HUDEP-2 (cell line): ENCODE data around the gene COL4A3.

Experiments
- DNase-seq, 76 experiments: peaks; one replicate each; lab custom pipeline; 2025; ENCODE audit not compliant: unreplicated experiment in 76 of 76; lab: John Stamatoyannopoulos, UW

COL4A3 gene

GRCh38 chr2:227280895-227281294 is 116.5 kb downstream of the COL4A3 start:
- no peak for DNase-seq

GRCh38 chr2:227285741-227286236 is 121.4 kb downstream of the COL4A3 start:
- no peak for DNase-seq

- DNase-seq: no peak
These were observed 123.3 kb downstream of the COL4A3 start for GRCh38 chr2:227287771-227288170.

- no peak for DNase-seq
These were observed 127.9 kb downstream of the COL4A3 start for GRCh38 chr2:227292314-227292713.

- DNase-seq: no peak
These were observed 129.1 kb downstream of the COL4A3 start for GRCh38 chr2:227293531-227293930.

GRCh38 chr2:227295806-227296205 is 131.4 kb downstream of the COL4A3 start:
- no peak for DNase-seq

- DNase-seq: no peak
These were observed 132.4 kb downstream of the COL4A3 start for GRCh38 chr2:227296671-227297405.

- no peak for DNase-seq
These were observed 137.1 kb downstream of the COL4A3 start for GRCh38 chr2:227301523-227301922.

GRCh38 chr2:227308784-227309183 is 144.4 kb downstream of the COL4A3 start:
- no peak for DNase-seq

- no peak for DNase-seq
These were observed 146.3 kb downstream of the COL4A3 start for GRCh38 chr2:227310756-227311110.

GRCh38 chr2:227311861-227312506 is 147.6 kb downstream of the COL4A3 start:
- no peak for DNase-seq

GRCh38 chr2:227312579-227312978 is 148.2 kb downstream of the COL4A3 start:
- DNase-seq: no peak

GRCh38 chr2:227313310-227313709 is 148.9 kb downstream of the COL4A3 start:
- DNase-seq: no peak

GRCh38 chr2:227317834-227318233 is 153.4 kb downstream of the COL4A3 start:
- DNase-seq: no peak

- peak in 8 of 76 experiments; percentile 3 to 47 (median 15) for DNase-seq
These were observed 156.1 kb downstream of the COL4A3 start for GRCh38 chr2:227320305-227321094.

- DNase-seq: peak in 41 of 76 experiments; percentile 2 to 76 (median 31)
These were observed 158.2 kb downstream of the COL4A3 start for GRCh38 chr2:227322530-227323205.

- DNase-seq: no peak
These were observed 159.4 kb downstream of the COL4A3 start for GRCh38 chr2:227323818-227324217.

- peak in 3 of 76 experiments; percentile 7 to 42 (median 25) for DNase-seq
These were observed 160.2 kb downstream of the COL4A3 start for GRCh38 chr2:227324642-227324994.

- DNase-seq: peak in 74 of 76 experiments; percentile 38 to 93 (median 81)
These were observed 160.8 kb downstream of the COL4A3 start, which contains the start of gene MFF for GRCh38 chr2:227324995-227325838. Gene MFF (plus strand): TSS chr2:227325251. CDS start chr2:227330666, 5,415 bp downstream.

- peak in 8 of 76 experiments; percentile 5 to 51 (median 28) for DNase-seq
These were observed 161.4 kb downstream of the COL4A3 start for GRCh38 chr2:227325839-227326195.
